ENCODE results near the gene TMEM266.

DNA sequence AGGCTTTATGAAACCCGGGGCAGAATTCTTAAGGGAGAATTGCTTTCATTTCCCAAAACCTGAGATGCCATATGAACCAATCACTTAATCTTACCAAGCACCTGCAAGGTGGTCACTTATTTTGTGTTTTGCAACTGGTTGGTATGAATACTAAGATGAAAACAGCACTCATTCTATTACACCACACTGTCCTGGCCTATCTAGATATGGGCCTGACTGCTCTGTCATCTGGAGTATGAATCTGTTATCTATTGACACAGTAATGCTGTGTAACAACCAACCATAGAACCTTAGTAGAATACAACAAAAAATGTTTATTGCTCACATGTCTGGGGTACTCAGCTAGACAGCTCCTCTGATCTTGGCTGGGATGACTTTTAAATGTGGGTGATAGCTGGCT, 74.8 kb downstream of the TMEM266 start:
- TF ChIP-seq, protein P1, sequence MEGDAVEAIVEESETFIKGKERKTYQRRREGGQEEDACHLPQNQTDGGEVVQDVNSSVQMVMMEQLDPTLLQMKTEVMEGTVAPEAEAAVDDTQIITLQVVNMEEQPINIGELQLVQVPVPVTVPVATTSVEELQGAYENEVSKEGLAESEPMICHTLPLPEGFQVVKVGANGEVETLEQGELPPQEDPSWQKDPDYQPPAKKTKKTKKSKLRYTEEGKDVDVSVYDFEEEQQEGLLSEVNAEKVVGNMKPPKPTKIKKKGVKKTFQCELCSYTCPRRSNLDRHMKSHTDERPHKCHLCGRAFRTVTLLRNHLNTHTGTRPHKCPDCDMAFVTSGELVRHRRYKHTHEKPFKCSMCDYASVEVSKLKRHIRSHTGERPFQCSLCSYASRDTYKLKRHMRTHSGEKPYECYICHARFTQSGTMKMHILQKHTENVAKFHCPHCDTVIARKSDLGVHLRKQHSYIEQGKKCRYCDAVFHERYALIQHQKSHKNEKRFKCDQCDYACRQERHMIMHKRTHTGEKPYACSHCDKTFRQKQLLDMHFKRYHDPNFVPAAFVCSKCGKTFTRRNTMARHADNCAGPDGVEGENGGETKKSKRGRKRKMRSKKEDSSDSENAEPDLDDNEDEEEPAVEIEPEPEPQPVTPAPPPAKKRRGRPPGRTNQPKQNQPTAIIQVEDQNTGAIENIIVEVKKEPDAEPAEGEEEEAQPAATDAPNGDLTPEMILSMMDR (IDR thresholded peaks at IDR 0.05; ENCODE audit: low read length) = no peak
- TF ChIP-seq EZH2phosphoT487 (IDR thresholded peaks at IDR 0.05; ENCODE audit: low read length) (no peak), EZH2 (optimal IDR thresholded peaks at IDR 0.05; ENCODE audit: low read depth, low read length) (no peak)

Data from MM.1S (cell line).